Hematopoietic multipotent progenitor cell treated with erythropoietin and hydrocortisone succinate and interleukin-3 and kit ligand, for 6 days (in vitro differentiated cells): ENCODE results near the gene FAM50A.

Experiments
- DNase-seq: peaks from one replicate; pipeline ENCODE4 v3.0.0-alpha.2; 2015

FAM50A gene

GRCh38 chrX:154417157-154417556, 26.8 kb upstream of the FAM50A start:
- peak; percentile 22 for DNase-seq

- DNase-seq: no peak
Observed at GRCh38 chrX:154419189-154419588, 24.8 kb upstream of the FAM50A start.

- no peak for DNase-seq
Observed at GRCh38 chrX:154419688-154420401, 24.1 kb upstream of the FAM50A start.

GRCh38 chrX:154420402-154420756, 23.6 kb upstream of the FAM50A start:
- DNase-seq: no peak

- DNase-seq: peak; percentile 14
Observed at GRCh38 chrX:154426916-154427770, 16.8 kb upstream of the FAM50A start.

DNA sequence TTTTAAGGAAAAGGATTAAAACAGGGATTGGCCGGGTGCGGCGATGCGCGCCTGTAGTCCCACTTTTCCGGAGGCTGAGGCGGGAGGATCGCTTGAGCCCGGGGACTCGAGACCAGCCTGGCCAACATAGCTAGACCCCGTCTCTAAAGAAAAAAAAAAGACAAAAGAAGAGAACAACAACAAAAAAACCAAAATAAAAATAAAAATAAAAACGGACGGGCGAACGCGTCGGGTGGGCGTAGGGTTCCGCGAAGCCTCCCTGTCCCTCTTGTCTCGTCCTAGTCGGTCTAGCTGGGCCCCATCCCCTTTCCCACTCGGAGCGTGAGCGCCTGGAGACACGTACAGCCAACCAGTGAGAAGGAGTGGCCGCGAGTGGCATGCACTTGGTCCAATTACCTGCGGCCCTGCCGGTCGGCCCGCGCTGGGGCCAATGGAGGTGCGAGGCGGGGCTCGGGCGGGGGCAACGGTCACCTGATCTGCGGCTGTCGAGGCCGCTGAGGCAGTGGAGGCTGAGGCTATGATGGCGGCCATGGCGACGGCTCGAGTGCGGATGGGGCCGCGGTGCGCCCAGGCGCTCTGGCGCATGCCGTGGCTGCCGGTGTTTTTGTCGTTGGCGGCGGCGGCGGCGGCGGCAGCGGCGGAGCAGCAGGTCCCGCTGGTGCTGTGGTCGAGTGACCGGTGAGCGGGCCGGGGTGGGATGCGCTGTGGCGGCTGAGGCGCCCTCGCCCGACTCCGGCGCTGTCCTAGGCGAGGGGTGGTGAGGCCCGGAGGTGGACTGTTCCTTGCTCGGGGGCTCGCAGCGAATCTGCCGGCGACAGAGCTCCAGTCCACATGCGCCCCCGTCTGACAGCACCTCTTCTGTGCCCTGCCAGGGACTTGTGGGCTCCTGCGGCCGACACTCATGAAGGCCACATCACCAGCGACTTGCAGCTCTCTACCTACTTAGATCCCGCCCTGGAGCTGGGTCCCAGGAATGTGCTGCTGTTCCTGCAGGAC, 15.5 kb upstream of the FAM50A start, which contains the start of gene ATP6AP1:
ATP6AP1 (plus strand) TSS at position 502 of the 996 bp plus-strand sequence; CDS start at position 518, 16 bp downstream.
- DNase-seq: peak; percentile 94

GRCh38 chrX:154429711-154430110, 14.2 kb upstream of the FAM50A start:
- DNase-seq: peak; percentile 10

DNA sequence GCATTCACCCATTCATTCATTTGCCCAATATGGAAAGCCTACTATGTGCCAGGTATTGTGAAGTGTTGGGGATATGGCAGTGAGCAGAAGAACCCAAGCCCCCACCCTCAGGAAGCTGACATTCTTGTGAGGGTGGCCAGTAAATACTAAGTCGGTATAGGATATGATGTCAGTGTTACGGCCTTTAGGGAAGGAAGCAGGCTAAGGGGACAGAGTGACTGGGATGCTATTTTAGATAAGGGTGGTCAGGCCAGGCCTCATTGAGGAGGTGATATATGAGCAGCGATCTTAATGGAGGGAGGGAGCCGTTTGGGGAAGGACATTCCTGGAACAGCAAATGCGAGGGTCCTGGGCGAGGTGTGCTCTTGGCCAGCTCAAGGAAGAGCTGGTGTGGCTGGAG, 13.5 kb upstream of the FAM50A start:
- peak; percentile 23 for DNase-seq

- DNase-seq: peak; percentile 44
Observed at GRCh38 chrX:154430916-154431315, 13.0 kb upstream of the FAM50A start.

DNA sequence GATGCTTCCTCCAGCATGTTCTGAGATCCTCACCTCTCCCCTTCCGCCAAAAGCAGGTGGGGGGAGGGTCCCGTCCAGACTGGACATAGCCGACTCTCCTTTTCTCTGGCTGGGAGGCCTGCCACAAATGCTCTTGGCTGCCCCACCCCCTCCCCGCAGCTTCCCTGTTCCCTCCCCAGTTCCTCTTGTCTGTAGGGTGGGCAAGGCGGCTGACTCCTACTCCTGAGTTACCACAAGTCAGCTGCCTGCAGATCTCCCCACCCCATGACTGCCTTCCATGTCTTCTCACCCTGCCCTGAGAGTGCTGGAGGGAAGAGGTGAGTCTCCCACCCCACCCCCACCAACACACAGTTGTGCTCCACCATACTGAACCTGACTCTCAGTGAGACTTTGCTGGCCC, 12.6 kb upstream of the FAM50A start:
- DNase-seq: peak; percentile 46

GRCh38 chrX:154432210-154432609, 11.7 kb upstream of the FAM50A start:
- DNase-seq: no peak

GRCh38 chrX:154433605-154434004, 10.3 kb upstream of the FAM50A start:
- DNase-seq: no peak

DNA sequence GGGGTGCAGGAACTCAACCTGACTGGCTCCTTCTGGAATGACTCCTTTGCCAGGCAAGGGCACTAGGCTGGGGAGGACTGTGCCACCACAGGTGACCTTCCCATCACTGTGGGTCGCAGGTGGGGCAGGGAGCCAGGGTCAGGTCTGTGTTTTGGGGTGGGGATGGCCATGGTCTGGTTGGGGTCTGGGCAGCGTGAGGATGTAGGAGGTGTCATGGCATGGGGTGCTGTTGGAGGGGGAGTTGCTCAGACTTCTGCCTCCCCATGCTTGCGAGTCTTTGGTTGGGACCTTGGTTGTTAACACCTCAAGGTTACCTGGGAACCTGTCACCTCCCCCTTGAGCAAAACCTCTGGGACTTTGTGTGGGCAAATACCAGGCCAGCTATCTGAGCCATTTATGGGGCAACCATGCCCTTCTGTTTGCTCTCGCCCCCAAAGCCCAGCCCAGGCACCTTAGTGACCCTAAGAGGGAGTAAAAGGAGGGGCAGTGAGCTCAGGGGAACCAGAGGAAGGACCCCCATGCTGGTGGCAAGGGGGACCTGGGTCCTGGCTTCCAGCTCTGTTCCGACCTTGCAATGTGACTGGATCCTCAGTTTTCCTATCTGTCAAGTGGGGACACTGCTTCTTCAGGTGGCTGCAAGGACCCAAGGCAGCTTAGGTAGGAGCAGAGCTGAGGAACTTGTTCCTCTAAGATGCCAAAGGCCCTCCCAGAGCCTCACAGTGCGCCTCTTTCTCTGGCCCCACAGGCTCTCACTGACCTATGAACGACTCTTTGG, 9.4 kb upstream of the FAM50A start:
- no peak for DNase-seq

DNA sequence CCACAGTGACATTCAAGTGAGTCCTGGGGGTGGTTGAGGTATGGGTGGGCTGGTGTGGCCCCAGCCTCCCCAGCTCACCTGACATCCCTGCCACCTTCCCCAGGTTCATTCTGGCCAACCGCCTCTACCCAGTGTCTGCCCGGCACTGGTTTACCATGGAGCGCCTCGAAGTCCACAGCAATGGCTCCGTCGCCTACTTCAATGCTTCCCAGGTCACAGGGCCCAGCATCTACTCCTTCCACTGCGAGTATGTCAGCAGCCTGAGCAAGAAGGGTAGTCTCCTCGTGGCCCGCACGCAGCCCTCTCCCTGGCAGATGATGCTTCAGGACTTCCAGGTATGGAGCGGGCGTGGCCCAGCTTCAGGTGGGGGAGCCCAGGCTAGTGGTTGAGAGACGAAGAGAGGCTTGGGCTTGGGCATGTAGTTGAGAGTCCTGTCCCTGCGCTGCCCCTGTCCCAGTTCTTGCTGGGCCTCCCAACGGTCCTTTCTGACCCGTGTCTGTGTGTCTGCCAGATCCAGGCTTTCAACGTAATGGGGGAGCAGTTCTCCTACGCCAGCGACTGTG, 8.7 kb upstream of the FAM50A start:
- DNase-seq: no peak

DNA sequence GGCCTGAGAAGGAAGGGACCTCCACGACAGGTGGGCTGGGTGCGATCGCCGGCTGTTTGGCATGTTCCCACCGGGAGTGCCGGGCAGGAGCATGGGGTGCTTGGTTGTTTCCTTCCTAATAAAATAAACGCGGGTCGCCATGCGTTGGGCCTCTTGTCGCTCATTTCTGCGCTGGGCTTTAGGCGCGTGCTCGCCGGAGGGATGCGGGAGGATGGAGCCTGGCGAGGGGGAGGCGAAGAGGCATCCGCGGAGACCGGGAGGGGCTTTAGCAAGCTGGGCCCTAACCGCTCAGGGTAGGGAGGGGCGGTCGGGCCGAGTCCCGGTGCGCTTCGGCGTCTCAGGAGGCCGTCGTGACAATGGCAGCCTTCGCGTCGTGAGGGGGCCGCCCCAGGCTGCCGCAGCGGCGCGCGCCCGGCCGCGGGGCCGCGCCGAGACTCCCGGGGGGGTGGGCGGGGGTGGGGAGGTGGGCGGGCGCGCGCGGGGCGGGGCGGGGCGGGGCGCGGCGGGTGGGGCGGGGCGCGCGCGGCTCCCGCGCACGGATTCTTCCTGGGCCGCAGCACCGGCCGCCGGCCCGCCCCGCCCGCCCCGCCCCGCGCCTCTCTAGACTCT, 7.5 kb upstream of the FAM50A start:
- peak; percentile 42 for DNase-seq

GRCh38 chrX:154436983-154437752, 6.8 kb upstream of the FAM50A start, which contains the start of gene GDI1:
Gene GDI1, plus strand, starts transcription at chrX:154437154. Its CDS starts 101 bp downstream, at chrX:154437255.
- peak; percentile 46 for DNase-seq

DNA sequence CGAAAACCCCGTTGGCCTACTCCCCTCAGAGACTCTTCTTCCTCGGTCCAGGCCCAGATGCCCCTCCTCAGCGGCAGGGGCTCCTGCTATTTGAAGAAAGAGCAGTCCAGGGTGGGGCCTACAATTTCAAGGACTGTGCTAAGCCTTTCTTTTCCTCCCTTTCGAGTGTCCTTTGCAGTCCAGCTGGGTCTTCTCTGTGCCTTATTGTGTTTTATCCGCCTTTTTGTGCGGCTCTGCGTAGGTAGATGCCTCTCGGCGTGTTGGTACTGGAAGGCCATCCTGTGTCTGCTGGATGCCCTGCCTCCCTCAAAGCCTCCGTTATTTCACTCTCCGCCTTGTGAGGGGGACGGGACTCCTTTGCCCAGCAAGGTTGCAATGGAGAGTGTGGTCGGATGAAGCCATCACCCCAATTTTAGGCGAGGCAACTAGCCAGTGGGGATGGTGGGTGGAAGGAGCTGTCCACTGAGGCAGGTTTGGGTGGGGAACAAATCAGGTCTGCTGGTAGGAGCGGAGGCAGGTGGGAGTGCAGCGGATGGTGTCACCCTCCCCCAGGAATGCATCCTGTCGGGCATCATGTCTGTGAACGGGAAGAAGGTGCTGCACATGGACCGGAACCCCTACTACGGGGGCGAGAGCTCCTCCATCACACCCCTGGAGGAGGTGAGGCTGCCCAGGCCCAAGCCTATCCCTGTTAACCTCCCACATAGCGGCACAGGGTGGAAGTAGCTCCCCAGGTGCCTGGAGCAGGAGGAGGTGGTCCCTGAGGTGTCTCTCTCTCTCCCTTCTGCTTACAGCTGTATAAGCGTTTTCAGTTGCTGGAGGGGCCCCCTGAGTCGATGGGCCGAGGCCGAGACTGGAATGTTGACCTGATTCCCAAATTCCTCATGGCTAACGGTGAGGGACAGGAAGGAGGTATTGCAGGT, 5.7 kb upstream of the FAM50A start:
- no peak for DNase-seq

DNA sequence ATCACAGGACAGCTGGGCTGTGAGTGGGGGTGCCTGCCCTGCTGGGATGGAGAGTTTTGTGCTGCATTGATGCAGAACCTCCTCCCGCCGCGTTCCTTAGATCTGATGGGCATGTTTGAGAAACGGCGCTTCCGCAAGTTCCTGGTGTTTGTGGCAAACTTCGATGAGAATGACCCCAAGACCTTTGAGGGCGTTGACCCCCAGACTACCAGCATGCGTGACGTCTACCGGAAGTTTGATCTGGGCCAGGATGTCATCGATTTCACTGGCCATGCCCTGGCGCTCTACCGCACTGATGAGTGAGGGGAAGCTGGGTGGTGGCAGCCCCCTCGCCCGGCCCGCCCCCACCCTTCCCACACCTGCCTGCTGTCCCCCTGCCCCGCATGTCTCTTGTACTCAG, 4.1 kb upstream of the FAM50A start:
- DNase-seq: no peak
